NCI-H2107 treated with DMSO at 0.1 percent for 48 hours (cell line): ENCODE results near the gene BAIAP2L2.
"Not testable (repeated sequence)": the region's sequence is repeated elsewhere in the genome, so short reads cannot be mapped to it uniquely, and the experiment has no call there.

ENCODE experiments used
- DNase-seq: peaks from one replicate; lab custom pipeline; 2025; ENCODE audit not compliant: unreplicated experiment; lab: John Stamatoyannopoulos, UW

The BAIAP2L2 gene

GRCh38 chr22:38040953-38041759 lies 69.3 kb downstream of the BAIAP2L2 start:
- DNase-seq = no peak

- DNase-seq = no peak
Measured at GRCh38 chr22:38038890-38039812, 71.3 kb downstream of the BAIAP2L2 start.

- no peak for DNase-seq
Measured at GRCh38 chr22:38038426-38038825, 72.1 kb downstream of the BAIAP2L2 start.

GRCh38 chr22:38037367-38038150 lies 72.9 kb downstream of the BAIAP2L2 start:
- not testable (repeated sequence) for DNase-seq

- DNase-seq = no peak
Measured at GRCh38 chr22:38036392-38037062, 74.0 kb downstream of the BAIAP2L2 start.

- DNase-seq = peak; percentile 62
Measured at GRCh38 chr22:38035530-38035885, 75.0 kb downstream of the BAIAP2L2 start.
